Measurements from ENCODE around the gene GSG1L. TPM values are rescaled to one million over a fixed set of nuclear protein-coding genes. Genes with fewer than 3 reads are reported as not detected.

Gene GSG1L
- total RNA-seq, 1 donor from 2014 or later = 3.7 TPM

Small RNAs within 50 kb of the gene (small RNA-seq; reads per million reads assigned to genes)
- gene RNU6-1241P (ENCODE audit: low replicate concordance) (not detected), gene RNU6-159P (ENCODE audit: low replicate concordance) (not detected)

Other genes starting within 250 kb of the GSG1L start
- 71.5 TPM for gene XPO6, start 148.3 kb upstream of the GSG1L start, total RNA-seq
- 29.0 TPM for gene SBK1, start 228.8 kb upstream of the GSG1L start, total RNA-seq